Ishikawa (cell line): ENCODE measurements around the gene ING3.

Source experiments
- CEBPB ChIP-seq: IDR thresholded peaks from 2 replicates; pipeline ENCODE4 v1.6.1; 2012
- CREB1 ChIP-seq: IDR thresholded peaks from 2 replicates; pipeline ENCODE4 v1.6.1; 2012; ENCODE audit warnings: low read depth
- EGR1 ChIP-seq: IDR thresholded peaks from 2 replicates; pipeline ENCODE4 v1.6.1; 2012
- EP300 ChIP-seq: IDR thresholded peaks from 2 replicates; pipeline ENCODE4 v1.6.1; 2012; ENCODE audit warnings: borderline replicate concordance
- FOXM1 ChIP-seq: IDR thresholded peaks from 2 replicates; pipeline ENCODE4 v1.6.1; 2012; ENCODE audit warnings: low read depth, borderline replicate concordance
- MAX ChIP-seq: IDR thresholded peaks from 2 replicates; pipeline ENCODE4 v1.6.1; 2012
- NFIC ChIP-seq: IDR thresholded peaks from 2 replicates; pipeline ENCODE4 v1.6.1; 2012
- RAD21 ChIP-seq: IDR thresholded peaks from 2 replicates; pipeline ENCODE4 v1.6.1; 2012; ENCODE audit warnings: low read depth
- REST ChIP-seq: IDR thresholded peaks from 2 replicates; pipeline ENCODE4 v1.6.1; 2012; ENCODE audit warnings: low read depth, mild to moderate bottlenecking
- TAF1 ChIP-seq: IDR thresholded peaks from 2 replicates; pipeline ENCODE4 v1.6.1; 2012; ENCODE audit warnings: low read depth, mild to moderate bottlenecking
- TCF12 ChIP-seq: IDR thresholded peaks from 2 replicates; pipeline ENCODE4 v1.6.1; 2012; ENCODE audit warnings: low read depth
- TEAD4 ChIP-seq: IDR thresholded peaks from 2 replicates; pipeline ENCODE4 v1.6.1; 2012
- YY1 ChIP-seq: IDR thresholded peaks from 2 replicates; pipeline ENCODE4 v1.6.1; 2012; ENCODE audit warnings: low read depth
- ZBTB7A ChIP-seq: IDR thresholded peaks from 2 replicates; pipeline ENCODE4 v1.6.1; 2012; ENCODE audit warnings: low read depth
- TF ChIP-seq, protein P1 (sequence below): IDR thresholded peaks from 2 replicates; pipeline ENCODE4 v1.6.1; 2012

The ING3 gene

DNA sequence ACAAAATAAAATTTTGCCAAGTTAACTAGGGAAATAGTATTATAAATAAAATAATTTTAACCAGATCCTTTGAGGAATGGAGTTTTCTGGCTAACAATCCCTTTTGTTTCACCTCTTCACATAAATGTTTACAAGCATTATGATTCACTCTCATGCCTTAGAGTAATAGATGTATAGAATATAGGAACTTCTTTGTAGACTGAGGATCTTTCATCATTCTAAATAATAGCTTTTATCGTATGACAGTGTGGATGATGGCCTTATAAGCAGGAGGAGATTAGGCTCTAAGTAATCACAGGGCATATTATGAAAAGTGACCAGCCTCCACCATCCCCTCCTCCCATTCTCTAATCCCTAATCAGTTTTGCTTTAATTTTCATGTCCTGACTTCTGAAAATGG lies 13.5 kb downstream of the ING3 start:
- TF ChIP-seq CREB1, result no peak
- no peak for TF ChIP-seq YY1
- TF ChIP-seq RAD21, result no peak
- no peak for TF ChIP-seq ZBTB7A
- no peak for TF ChIP-seq EP300

DNA sequence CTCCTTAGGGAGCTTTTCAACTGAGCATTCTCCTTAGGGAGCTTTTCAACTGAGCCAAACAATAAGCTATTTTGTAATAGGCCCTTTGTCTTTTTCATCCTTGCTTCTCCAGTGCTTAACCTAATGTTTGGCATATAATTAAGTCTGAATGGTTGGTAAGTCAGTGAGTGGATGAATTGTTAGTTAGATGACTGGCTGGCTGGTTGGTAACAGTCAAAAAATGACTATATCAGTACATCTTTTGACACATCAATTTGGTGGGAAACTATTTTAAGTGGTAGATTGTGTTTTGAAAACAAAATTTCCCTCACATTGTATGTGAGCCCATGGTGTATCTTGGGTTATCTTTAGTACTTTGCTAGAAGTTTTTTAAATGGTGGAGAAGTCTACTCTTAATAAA lies 16.4 kb downstream of the ING3 start:
- no peak for TF ChIP-seq EGR1
- TF ChIP-seq ZBTB7A, result no peak
- TF ChIP-seq REST, result no peak
- TF ChIP-seq, protein P1, sequence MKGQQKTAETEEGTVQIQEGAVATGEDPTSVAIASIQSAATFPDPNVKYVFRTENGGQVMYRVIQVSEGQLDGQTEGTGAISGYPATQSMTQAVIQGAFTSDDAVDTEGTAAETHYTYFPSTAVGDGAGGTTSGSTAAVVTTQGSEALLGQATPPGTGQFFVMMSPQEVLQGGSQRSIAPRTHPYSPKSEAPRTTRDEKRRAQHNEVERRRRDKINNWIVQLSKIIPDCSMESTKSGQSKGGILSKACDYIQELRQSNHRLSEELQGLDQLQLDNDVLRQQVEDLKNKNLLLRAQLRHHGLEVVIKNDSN, result no peak
- no peak for TF ChIP-seq TAF1
- TF ChIP-seq YY1, result no peak
- no peak for TF ChIP-seq FOXM1
- TF ChIP-seq CEBPB, result no peak
- TF ChIP-seq MAX, result no peak
- TF ChIP-seq TEAD4, result no peak
- TF ChIP-seq EP300, result no peak
- TF ChIP-seq NFIC, result no peak
- TF ChIP-seq CREB1, result no peak
- TF ChIP-seq TCF12, result no peak
- no peak for TF ChIP-seq RAD21

DNA sequence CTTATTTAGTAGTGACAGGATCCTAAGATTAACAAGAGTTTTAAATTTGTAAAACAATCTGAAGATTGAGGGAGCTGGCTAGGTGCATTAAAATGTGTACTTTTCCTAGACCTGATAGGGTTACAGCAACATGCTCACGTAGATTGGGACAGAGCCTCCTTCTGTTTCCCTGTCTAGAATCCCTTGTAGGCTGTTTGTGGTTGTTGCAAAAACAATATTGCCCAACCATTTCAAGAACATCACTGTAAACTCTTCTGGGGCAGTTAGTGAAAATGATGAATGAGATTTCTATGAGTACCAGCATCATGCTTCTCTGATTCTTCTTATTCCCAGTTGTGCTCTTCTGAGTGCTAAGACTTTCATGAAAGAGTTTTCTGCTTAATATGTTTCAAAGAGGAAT lies 23.3 kb downstream of the ING3 start:
- no peak for TF ChIP-seq TEAD4
- TF ChIP-seq MAX, result no peak
- TF ChIP-seq YY1, result no peak
- no peak for TF ChIP-seq NFIC
- no peak for TF ChIP-seq EGR1
- no peak for TF ChIP-seq CEBPB
- TF ChIP-seq, protein P1, result no peak
- no peak for TF ChIP-seq RAD21
- no peak for TF ChIP-seq EP300
- no peak for TF ChIP-seq REST
- no peak for TF ChIP-seq FOXM1
- no peak for TF ChIP-seq CREB1
- no peak for TF ChIP-seq TCF12
- TF ChIP-seq ZBTB7A, result no peak

GRCh38 chr7:120979765-120980499 lies 29.4 kb downstream of the ING3 start:
- no peak for TF ChIP-seq REST
- no peak for TF ChIP-seq FOXM1
- no peak for TF ChIP-seq CEBPB
- no peak for TF ChIP-seq ZBTB7A
- no peak for TF ChIP-seq YY1
- TF ChIP-seq TCF12, result no peak
- no peak for TF ChIP-seq EP300
- TF ChIP-seq, protein P1, result no peak
